Measurements from ENCODE around the gene MCTP1. TPM values are rescaled to one million over a fixed set of nuclear protein-coding genes. Genes with fewer than 3 reads are reported as not detected.

Gene MCTP1
- total and polyA plus RNA-seq, 2 of the 8 experiments (the other 6 are each of a cell fraction or from before 2014, with no cell fraction given), result 0.56 to 3.4 TPM

DNA sequence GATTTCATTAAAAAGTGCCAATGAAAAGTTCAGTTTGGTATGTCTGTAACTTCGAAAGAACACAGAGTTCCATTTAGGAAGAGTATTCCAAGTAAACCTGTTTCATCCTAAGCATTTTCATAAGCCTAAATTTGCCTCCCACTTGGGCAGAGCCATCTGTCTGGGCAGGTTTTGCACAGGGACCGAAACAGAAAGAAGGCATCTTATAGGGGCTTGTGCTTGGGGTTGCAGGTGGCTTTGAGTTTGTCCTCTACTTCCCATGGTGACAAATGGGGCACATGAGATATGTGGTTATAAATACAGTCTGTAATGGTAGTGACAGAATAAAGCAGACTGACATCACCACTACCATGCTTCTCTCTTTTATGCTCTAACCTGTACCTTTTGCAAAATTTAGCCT, 63.7 kb downstream of the MCTP1 start:
- Histone ChIP-seq H3K27ac (ENCODE audit: low read depth, low read length) (no peak overlapping the region), H3K9ac (replicated peaks in 1 of 4; ENCODE audit: extremely low read depth in 1 of 4, low read depth in 3 of 4, low read length in 3 of 4) (no peak overlapping the region), H3K27me3 (replicated peaks in 1 of 4; ENCODE audit: control insufficient read depth in 3 of 4, extremely low read depth in 1 of 4, insufficient read depth in 3 of 4, low read length in 3 of 4) (no peaks in the 10 kb centered on the region), H3K9me3 (ENCODE audit: insufficient read depth in 2 of 2, low read depth in 1 of 2, low read length in 1 of 2) (no peaks in the 10 kb centered on the region), H3K23me2 (ENCODE audit: low read depth, low read length) (no peaks in the 10 kb centered on the region; the same call in 1 of the 2 replicates), H2BK5ac (ENCODE audit: low read depth, low read length) (no peak overlapping the region), H3K4ac (replicated peaks; ENCODE audit: insufficient read length, low read depth, low read length) (no peak overlapping the region), H3K4me3 (ENCODE audit: extremely low read depth in 1 of 4, insufficient read depth in 2 of 4, low read depth in 3 of 4, low read length in 4 of 4) (no peak overlapping the region), H3K79me1 (ENCODE audit: low read depth, low read length) (no peaks in the 10 kb centered on the region), H4K20me1 (replicated peaks in 1 of 2; ENCODE audit: control insufficient read depth in 1 of 2, insufficient read depth in 2 of 2, low read length in 2 of 2) (no peaks in the 10 kb centered on the region), H3K18ac (ENCODE audit: extremely low read depth, low read length) (no peak overlapping the region), H2BK12ac (ENCODE audit: low read depth, low read length) (no peak overlapping the region), H4K91ac (replicated peaks; ENCODE audit: insufficient read length, low read length) (no peak overlapping the region), H2BK120ac (replicated peaks; ENCODE audit: low read depth, low read length) (no peak overlapping the region), H3K4me2 (ENCODE audit: insufficient read depth in 1 of 2, low read depth in 2 of 2, low read length in 2 of 2) (no peak overlapping the region), H4K5ac (ENCODE audit: insufficient read length, low read depth, low read length) (no peak overlapping the region), H3K79me2 (ENCODE audit: control insufficient read depth in 1 of 2, insufficient read depth in 2 of 2, low read length in 2 of 2) (no peaks in the 10 kb centered on the region), H3K56ac (replicated peaks; ENCODE audit: insufficient read length, low read depth, low read length) (no peak overlapping the region), H3K14ac (ENCODE audit: insufficient read length) (no peak overlapping the region), H3K36me3 (ENCODE audit: control insufficient read depth in 2 of 4, insufficient read depth in 4 of 4, low read length in 3 of 4) (no peaks in the 10 kb centered on the region), H4K8ac (ENCODE audit: extremely low read depth, insufficient read depth, low read length) (no peak overlapping the region), H3K4me1 (replicated peaks in 1 of 4; ENCODE audit: control insufficient read depth in 3 of 4, insufficient read depth in 4 of 4, low read length in 3 of 4) (peaks cover 0 to 3% (median 0%) of the 10 kb centered on the region in 4 experiments; a peak in 1 of 7 replicates), H3K23ac (ENCODE audit: insufficient read length) (no peak overlapping the region), H2BK20ac (ENCODE audit: low read length) (no peak overlapping the region), H2AK5ac (ENCODE audit: low read depth, low read length) (no peak overlapping the region), H2BK15ac (ENCODE audit: low read length) (no peak overlapping the region), H2AFZ (ENCODE audit: low read length) (no peak overlapping the region)
- FAIRE-seq, result no peak
- POLR2A ChIA-PET (ENCODE audit: partially characterized antibody), result no interaction called here
- CTCF ChIA-PET (ENCODE audit: partially characterized antibody), result no interaction called here
- WGBS, 2 experiments (ENCODE audit: extremely low coverage in 1 of 2, insufficient coverage in 1 of 2, insufficient read length in 1 of 2, insufficient replicate concordance in 2 of 2, low coverage in 1 of 2, low lambda C conversion rate in 2 of 2, missing lambda C conversion rate in 1 of 2), result 78% methylated on average over 2 of the region's 2 CpGs; no CpG with 5 or more reads in 1 of the 2 experiments
- no peak for DNase-seq (ENCODE audit: low read depth in 1 of 2, low spot score in 2 of 2)
- no peak for TF ChIP-seq TEAD4 (IDR thresholded peaks at IDR 0.05; ENCODE audit: low read depth, low read length)

Measured in H1 (cell line).